Suppressor macrophage treated with lipopolysaccharide for 4 hours (primary cell): ENCODE results near the gene DLST.

Experiments used
- DNase-seq: peaks from one replicate; pipeline ENCODE4 v3.0.0-alpha.2; 2020

DLST gene

DNA sequence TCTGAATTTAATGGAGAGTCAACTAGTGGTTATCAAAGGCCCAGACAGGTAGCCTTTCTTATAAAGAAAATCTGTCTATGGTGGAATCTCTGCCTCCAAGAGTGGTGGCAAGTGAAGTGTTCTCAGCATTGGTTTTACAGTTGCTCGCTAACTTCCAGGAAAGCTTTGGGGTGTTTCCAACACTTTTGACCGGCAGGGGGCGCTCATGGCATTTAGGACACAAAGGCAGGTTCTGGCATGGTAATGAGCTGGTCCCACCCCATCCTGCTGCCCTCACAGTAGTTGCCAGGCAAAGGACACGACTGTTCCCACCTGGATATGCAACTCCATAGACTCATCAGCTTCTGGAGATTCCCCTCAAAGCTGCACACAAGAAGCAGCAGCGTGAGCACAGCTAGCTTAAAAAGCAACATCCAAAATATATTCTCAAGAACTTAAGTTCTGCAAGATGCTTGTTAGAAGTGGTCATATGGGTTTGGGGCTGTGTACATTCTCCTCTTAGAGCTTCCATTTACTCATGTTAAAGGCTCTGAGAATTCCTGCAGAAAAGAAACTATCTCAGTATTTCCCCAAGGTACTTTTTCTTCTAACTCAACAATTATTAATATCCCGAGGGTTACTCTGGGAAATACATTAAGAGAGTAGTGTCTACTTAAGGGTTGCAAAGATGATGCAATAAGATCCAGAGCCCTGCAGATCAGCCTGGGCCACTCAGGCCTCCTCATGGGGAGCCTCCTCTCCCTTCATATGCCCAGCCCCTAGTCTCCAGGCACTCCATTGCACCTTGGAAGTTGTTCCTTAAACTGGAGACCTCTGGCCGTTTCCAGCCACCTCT lies 20.6 kb upstream of the DLST start:
- peak; percentile 94 for DNase-seq

DNA sequence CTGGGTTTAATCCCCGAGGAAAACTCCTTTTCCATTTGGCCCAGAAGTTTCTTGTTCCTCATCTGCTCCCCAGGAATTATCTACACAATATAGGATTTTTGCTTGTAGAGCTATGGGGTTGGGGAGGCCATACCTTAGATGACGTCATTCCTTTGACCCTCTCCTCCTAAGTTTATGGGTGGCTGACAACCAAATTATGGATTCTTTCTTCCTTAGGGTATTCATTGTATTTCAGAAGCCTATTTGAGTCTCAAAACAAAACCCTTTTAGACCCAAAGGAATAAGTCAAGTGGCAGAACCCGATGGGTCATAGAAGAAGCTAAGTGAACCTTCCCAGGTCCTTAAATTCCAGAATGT lies 20.0 kb upstream of the DLST start:
- no peak for DNase-seq

- peak; percentile 86 for DNase-seq
These were observed 18.4 kb upstream of the DLST start for GRCh38 chr14:74863274-74863673.

DNA sequence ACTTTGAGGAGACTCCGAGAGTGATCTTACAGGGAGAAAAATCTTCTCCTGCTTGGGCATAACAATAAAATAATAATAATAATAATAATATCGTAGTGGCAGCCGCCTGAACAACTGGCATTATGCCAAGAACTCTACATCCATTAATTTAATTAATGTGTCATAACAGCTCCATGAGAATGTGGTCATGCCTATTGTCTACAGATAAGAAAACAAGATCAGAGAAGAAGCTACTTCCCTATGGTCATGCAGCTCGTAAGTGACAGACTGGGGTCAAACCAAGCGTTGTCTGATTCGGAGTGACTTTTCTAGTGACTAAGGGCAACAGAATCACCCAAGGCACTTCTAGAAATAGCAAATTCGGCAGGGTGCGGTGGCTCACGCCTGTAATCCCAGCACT lies 17.5 kb upstream of the DLST start:
- peak; percentile 31 for DNase-seq

DNA sequence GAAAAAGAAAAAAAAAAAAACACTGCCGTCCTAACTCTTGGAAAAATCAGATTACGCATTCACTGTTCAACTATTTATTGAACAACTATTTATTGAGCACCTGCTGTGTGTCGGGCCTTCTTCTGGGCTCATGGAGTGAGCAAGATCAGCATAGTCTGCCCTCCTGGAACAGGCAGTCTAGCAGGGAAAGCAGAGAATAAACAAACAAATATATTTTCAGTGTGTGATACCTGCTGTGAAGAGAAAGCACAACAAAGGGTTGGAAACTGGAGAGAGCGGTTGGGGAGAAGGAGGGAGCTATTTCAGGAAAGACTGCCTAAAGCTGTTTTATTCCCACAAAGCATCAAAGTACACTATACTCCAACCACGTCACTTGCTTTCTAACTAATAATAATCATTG lies 16.6 kb upstream of the DLST start:
- DNase-seq: no peak

- DNase-seq: no peak
These were observed 14.9 kb upstream of the DLST start for GRCh38 chr14:74866708-74867389.

DNA sequence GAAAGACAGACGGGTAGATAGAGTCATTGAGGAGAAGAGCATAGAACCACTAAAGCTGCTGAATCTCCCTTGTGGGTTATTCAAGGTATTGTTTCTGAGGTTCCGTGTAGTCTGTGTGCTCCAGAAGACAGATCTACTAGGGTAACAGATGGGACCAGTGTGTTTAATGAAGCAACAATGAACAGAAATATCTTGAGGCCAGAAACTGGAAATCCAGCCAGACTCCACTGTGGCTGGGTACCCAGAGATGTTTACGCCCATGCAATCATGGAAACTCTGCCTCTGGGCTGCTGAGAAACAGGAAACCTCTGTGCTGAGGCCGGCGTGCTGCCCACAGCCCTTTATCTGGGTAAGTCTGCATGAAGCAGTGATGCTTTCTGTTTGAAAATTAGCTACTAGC lies 14.0 kb upstream of the DLST start:
- peak; percentile 32 for DNase-seq

DNA sequence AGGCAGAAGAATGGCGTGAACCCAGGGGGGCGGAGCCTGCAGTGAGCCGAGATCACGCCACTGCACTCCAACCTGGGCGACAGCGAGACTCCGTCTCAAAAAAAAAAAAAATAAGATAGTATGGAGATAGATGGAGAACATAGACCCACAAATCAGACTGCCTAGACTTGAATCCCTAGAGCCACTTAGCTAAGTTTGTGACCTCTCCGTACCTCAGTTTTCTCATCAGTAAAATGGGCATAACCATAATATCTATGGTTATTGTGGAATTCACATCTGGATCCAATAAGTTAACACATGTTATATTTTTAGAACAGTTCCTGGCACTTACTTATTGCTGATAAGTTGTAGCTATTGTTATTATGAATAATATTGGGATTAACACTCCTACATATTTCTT lies 13.0 kb upstream of the DLST start:
- DNase-seq: no peak

GRCh38 chr14:74871819-74872218 lies 9.9 kb upstream of the DLST start:
- DNase-seq: no peak

- no peak for DNase-seq
These were observed 6.5 kb upstream of the DLST start for GRCh38 chr14:74875204-74875603.

DNA sequence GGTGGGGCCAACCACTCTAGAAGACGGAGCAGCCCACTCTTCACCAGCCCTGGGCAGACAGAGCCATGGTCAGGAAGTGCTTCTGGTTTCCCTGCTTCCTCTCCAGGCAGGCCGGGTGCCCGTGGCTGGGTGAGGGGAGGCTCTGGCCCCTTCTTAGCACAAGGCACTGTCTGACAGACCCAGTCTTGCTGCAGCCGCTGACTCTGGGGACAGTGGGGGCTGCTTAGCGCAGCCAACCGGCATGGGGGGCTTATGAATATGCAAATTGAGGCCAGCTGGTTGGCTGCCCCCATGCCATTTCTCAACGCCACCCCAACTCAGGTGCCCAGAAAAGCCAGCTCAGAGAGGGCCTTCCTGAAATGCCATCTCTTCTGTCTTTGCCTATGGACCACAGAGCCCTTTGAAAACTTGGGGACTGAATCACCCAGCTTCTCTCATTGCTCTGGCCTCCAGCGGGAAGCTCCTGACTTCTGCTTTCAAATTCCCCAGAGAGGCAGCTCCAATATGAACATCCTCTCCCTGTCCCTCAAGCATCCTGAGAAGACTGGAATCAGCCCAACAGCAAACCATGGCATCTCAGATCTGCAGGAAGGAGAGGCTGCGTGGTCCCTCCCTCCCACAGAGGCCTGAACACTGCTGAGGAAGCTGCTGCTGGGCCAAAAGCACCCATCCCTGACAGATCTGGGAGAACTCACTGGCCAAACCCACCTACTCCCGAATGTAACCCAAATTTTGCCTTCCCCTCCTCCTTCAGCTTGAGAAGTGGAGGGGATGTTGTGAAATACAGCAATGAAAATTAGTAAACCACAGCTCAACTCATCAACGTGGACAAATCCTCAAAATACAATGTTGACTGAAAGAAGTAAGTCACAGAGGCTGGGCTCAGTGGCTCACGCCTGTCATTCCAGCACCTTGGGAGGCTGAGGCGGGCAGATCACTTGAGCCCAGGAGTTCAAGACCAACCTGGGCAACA lies 5.5 kb upstream of the DLST start, which contains the start of gene PROX2:
TSS of gene PROX2 (minus strand) at position 205 of the 973 bp plus-strand sequence. CDS start 12,311 bp downstream, outside the sequence.
- peak; percentile 46 for DNase-seq

DNA sequence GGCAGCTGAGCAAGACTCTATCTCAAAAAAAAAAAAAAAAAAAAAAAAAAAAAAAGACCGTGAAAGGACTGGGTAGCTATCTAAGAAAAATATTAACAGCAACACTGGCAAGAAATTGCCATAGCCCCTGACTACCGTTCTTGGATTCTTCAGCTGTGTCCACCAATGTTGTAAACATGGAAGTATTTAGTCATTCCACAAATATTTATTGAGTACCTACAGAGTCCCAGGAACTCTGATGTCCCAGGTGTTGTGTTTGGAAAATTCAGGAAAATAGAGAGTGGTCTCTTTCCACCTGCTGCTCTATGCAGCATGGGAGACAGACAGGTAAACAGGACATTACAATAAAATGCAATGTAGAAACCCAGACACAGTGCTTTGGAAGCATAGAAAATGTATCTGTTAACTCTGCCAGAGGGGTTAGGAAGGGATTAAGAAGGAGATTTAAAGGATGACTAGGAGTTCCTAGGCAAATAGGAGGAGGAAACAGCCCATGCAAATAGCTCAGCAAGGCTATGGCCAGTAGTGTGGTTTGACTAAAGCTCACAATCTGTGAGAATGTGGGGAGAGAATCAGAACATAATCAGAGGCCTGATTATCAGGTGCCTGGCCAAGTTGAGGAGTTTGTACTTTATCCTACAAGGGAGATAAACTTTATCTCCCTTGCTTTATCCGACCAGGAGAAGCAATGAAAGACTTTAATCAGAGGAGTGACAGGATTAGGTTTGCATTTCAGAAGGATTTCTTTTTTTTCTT lies 2.1 kb upstream of the DLST start:
- no peak for DNase-seq

DNA sequence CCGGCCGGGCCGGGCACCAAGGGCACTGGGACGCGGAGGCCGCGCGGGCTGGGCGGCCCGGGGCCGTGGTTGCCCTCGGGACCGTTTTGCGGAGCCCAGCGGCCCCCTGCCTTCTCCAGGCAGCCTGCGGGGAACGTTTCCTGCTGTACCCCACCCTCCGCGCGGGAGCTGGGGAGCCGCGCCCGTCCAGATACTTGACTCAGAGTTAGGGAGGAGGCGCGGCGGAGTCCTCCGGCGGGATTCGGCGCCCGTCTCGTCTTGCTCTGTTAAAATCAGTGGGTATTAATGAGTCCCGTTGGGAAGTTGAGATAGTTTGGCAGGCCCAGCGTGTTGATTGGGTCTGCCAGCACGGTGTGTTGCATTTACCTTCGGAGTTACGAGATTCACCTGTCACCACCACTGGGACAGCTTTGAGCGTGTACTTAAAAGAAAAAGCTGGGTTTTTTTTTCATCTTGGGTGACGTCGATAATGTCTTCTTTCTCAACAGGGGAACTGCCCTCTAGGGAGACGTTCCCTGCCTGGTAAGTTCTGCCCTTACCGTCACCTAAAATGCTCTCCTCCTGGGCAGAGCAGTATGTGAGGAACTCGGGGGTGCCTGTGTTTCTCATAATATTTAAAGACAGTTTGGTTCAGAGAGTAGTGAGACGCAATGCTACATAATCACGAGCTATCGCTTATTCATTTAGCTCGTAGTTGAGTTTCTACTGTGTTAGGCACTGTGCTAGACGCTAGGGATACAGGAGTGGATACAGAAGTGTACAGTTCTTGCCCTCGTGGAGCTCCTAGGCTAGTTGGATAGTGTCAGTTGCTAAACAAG lies 596 bp downstream of the DLST start:
- peak; percentile 69 for DNase-seq

GRCh38 chr14:74886001-74886400 lies 4.3 kb downstream of the DLST start:
- no peak for DNase-seq

- DNase-seq: no peak
These were observed 6.7 kb downstream of the DLST start for GRCh38 chr14:74888164-74889158.

DNA sequence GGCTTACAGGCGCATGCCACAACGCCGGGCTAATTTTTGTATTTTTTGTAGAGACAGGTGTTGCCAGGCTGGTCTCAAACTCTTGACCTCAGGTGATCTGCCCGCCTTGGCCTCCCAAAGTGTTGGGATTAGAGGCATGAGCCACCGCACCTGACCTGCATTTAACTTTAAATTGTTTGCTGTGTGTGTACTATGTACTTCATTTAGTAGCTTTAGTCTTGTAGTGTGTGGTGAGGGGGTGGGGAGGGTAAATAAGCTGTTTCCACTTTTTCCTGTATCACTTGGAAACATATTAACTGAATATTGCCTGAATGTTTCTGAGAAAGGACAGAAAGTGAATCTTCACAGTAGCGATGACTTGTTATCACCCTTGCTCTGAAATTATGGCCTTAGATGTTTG lies 8.5 kb downstream of the DLST start:
- no peak for DNase-seq

GRCh38 chr14:74891870-74892269 lies 10.2 kb downstream of the DLST start:
- peak; percentile 69 for DNase-seq

- DNase-seq: no peak
These were observed 11.0 kb downstream of the DLST start for GRCh38 chr14:74892745-74893144.

DNA sequence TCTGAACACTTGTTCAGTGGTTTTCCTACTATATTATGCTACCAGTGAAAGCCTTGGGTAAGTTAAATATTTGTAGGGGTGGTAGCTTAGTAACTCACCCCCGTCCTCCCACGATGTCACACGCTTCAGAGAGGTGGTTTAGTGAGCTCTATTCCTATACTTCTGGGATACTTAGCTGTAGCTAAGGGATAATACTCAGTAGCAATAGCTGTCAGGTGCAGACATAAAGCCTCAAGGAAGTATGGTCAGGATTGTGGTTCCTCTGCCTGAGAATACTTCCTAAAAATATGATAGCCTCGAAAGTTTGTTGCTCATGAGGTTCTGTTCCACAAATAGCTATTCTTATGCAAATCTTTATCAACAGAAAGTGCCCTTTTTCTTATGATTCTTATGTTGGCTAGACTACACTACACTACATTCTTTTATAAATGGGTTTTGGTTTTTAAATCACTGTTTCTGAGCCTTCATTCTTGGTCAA lies 11.9 kb downstream of the DLST start:
- peak; percentile 64 for DNase-seq

DNA sequence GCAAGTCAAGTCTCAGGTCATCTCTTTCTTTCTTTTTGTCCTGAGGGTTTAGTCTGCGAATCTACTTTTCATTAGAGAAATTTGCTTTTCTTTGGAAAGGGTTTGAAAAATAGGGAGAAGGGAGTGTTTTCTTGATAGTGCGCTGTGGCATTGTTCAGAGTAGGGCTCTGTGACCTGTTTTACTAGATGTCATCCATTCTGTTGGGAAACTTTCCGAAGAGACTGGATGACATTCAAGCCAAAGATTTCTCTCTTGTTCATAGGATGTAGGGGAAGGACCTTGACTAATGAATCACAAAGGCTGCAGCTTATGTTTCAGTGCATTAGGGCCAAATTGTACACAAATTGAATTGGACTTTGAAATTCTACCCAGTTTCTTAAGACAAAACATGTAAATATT lies 14.7 kb downstream of the DLST start:
- no peak for DNase-seq
